Measurements from ENCODE around the gene CDAN1. TPM values are rescaled to one million over a fixed set of nuclear protein-coding genes. Genes with fewer than 3 reads are reported as not detected.

The CDAN1 gene
- total RNA-seq, 1 donor from 2014 or later = 15.6 TPM

- ATAC-seq (ENCODE audit: low read depth) (no peak), DNase-seq (no peak)
- no peak for TF ChIP-seq CTCF (IDR thresholded peaks at IDR 0.05)
- CTCF ChIA-PET = interaction anchor here (1.5 to 1.6 kb wide), 2 partner anchors 8 to 11 kb away, joined by 3 to 5 read pairs; no protein-coding TSS in a partner anchor
- Mint-ChIP-seq H3K36me3 (ENCODE audit: low read depth) (peaks cover 2% of the 10 kb centered on the region), H3K4me1 (no peaks in the 10 kb centered on the region), H3K4me3 (no peak overlapping the region), H3K27me3 (no peaks in the 10 kb centered on the region), H3K9me3 (no peaks in the 10 kb centered on the region), H3K27ac (no peak overlapping the region)
- intact Hi-C loops (cut with micrococcal nuclease) = no loop called here
- POLR2A ChIA-PET = no interaction called here
Measured at GRCh38 chr15:42711746-42712145, 25.2 kb downstream of the CDAN1 start.

DNA sequence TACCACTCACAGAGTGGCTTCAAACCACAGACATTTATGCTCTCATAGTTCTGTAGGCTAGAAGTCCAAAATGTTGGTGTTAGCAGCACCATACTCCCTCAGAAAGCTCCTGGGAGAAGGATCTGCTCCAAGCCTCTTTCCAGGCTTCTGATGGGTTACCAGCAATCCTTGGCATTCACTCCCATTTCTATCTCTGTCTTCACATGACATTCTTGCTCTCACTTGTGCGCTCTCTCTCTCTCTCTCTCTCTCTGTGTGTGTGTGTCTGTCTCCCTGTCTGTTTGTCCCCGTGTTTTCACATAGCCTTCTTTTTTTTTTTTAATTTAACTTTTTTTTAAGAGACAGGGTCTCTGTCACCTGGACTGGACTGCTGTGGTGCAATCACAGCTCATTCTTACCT lies 26.3 kb downstream of the CDAN1 start:
- H3K4me3 Mint-ChIP-seq = no peak overlapping the region
- no peak for TF ChIP-seq CTCF (IDR thresholded peaks at IDR 0.05)
- H3K9me3 Mint-ChIP-seq = no peaks in the 10 kb centered on the region
- no peak for DNase-seq
- ChIA-PET POLR2A (interaction anchor here (0.6 to 0.7 kb wide), 2 partner anchors 198 to 642 kb away, joined by 3 read pairs; no protein-coding TSS in a partner anchor), CTCF (interaction anchor here (1.5 kb wide), 1 partner anchor 10 kb away, joined by 3 read pairs; no protein-coding TSS in a partner anchor)
- H3K27ac Mint-ChIP-seq = no peak overlapping the region
- H3K27me3 Mint-ChIP-seq = no peaks in the 10 kb centered on the region
- H3K36me3 Mint-ChIP-seq (ENCODE audit: low read depth) = peaks cover 2% of the 10 kb centered on the region
- ATAC-seq (ENCODE audit: low read depth) = no peak
- intact Hi-C loops (cut with micrococcal nuclease) = no loop called here
- no peaks in the 10 kb centered on the region for H3K4me1 Mint-ChIP-seq

DNA sequence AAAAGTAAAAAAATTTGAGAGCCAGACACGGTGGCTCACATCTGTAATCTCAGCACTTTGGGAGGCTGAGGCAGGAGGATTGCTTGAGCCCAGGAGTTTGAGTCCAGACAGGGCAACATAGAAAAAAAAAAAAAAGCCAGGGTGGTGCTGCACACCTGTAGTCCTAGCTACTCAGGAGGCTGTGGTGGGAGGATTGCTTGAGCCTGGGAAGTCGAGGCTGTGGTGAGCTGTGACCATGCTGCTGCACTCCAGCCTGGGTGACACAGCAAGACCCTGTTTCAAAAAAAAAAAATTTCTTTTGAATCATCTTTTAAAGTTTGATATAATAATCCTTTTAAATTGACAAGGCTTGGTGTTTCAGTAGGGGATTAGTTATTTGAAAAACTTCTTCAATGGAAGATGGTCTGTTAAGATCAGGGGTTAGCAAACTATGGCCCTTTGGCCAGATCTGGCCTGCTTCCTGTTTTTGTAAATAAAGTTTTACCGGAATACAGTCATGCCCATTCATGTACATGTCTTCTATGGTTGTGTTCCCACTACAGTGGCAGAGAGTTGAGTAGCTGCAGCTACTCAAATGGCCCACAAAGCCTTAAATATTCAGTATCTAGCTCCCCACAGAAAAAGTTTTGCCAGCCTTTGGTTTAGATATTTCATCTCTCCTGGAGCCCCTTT lies 28.9 kb downstream of the CDAN1 start:
- no peak overlapping the region for H3K4me3 Mint-ChIP-seq
- H3K36me3 Mint-ChIP-seq (ENCODE audit: low read depth) = peaks cover 2% of the 10 kb centered on the region
- POLR2A ChIA-PET = no interaction called here
- H3K4me1 Mint-ChIP-seq = no peaks in the 10 kb centered on the region
- H3K27ac Mint-ChIP-seq = no peak overlapping the region
- no peaks in the 10 kb centered on the region for H3K9me3 Mint-ChIP-seq
- CTCF ChIA-PET = interaction anchor here (0.6 to 1.7 kb wide), 2 partner anchors 215 to 219 kb away, joined by 4 read pairs; no protein-coding TSS in a partner anchor
- no peaks in the 10 kb centered on the region for H3K27me3 Mint-ChIP-seq
- intact Hi-C loops (cut with micrococcal nuclease) = no loop called here
- DNase-seq (no peak), ATAC-seq (ENCODE audit: low read depth) (no peak)
- no peak for TF ChIP-seq CTCF (IDR thresholded peaks at IDR 0.05)

- no peak for ATAC-seq (ENCODE audit: low read depth)
- no peak overlapping the region for H3K4me3 Mint-ChIP-seq
- CTCF ChIA-PET = interaction anchor here (1.1 to 4.8 kb wide), 2 partner anchors 221 to 240 kb away, joined by 4 to 46 read pairs; no protein-coding TSS in a partner anchor
- DNase-seq = no peak
- no peaks in the 10 kb centered on the region for H3K27me3 Mint-ChIP-seq
- H3K4me1 Mint-ChIP-seq = no peaks in the 10 kb centered on the region
- H3K9me3 Mint-ChIP-seq = no peaks in the 10 kb centered on the region
- H3K27ac Mint-ChIP-seq = no peak overlapping the region
- intact Hi-C loops (cut with micrococcal nuclease) = no loop called here
- POLR2A ChIA-PET = no interaction called here
- TF ChIP-seq CTCF (IDR thresholded peaks at IDR 0.05) = no peak
- H3K36me3 Mint-ChIP-seq (ENCODE audit: low read depth) = peaks cover 2% of the 10 kb centered on the region
Measured at GRCh38 chr15:42707068-42707467, 29.9 kb downstream of the CDAN1 start.

DNA sequence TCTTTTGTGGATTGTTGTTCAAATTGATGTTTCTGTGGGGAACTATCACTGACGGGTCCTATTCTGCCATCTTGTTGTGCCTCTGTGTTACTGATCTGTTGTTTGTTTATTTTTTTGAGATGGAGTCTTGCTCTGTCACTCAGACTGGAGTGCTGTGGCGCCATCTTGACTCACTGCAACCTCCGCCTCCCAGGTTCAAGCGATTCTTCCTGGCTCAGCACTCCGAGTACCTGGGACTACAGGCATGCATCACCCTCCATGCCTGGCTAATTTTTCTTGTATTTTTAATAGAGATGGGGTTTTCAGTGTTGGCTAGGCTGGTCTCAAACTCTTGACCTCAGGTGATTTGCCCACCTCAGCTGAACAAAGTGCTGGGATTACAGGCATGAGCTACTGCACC lies 31.6 kb downstream of the CDAN1 start:
- H3K4me3 Mint-ChIP-seq = no peak overlapping the region
- ChIA-PET CTCF (interaction anchor here (1.3 to 4.8 kb wide), 2 partner anchors 17 to 223 kb away, joined by 3 to 46 read pairs; no protein-coding TSS in a partner anchor), POLR2A (no interaction called here)
- ATAC-seq (ENCODE audit: low read depth) (no peak), DNase-seq (no peak)
- H3K36me3 Mint-ChIP-seq (ENCODE audit: low read depth) = peaks cover 6% of the 10 kb centered on the region
- H3K27me3 Mint-ChIP-seq = no peaks in the 10 kb centered on the region
- intact Hi-C loops (cut with micrococcal nuclease) = no loop called here
- no peaks in the 10 kb centered on the region for H3K9me3 Mint-ChIP-seq
- no peak overlapping the region for H3K27ac Mint-ChIP-seq
- TF ChIP-seq CTCF (IDR thresholded peaks at IDR 0.05) = no peak
- H3K4me1 Mint-ChIP-seq = no peaks in the 10 kb centered on the region
